Measurements from ENCODE around the gene MACROD2. TPM values are rescaled to one million over a fixed set of nuclear protein-coding genes. Genes with fewer than 3 reads are reported as not detected.

The MACROD2 gene
- total RNA-seq, 4 donors from 2014 or later: 1.8 to 4.8 (median 2.9) TPM

- Histone ChIP-seq H3K4me1 (peaks cover 0 to 11% (median 0%) of the 10 kb centered on the region in 3 donors), H3K36me3 (no peaks in the 10 kb centered on the region), H3K27me3 (no peaks in the 10 kb centered on the region), H3K27ac (no peak overlapping the region), H3K4me3 (no peak overlapping the region), H3K9me3 (peaks cover 0 to 3% (median 0%) of the 10 kb centered on the region in 3 donors)
- TF ChIP-seq CTCF (IDR thresholded peaks at IDR 0.05): no peak
- TF ChIP-seq POLR2A (IDR thresholded peaks at IDR 0.05): no peak
- no peak for DNase-seq
- intact Hi-C loops (cut with DNase I): no loop called here
- WGBS, 2 donors: 79 to 92% methylated on average over 2 of the region's 2 CpGs
These were observed 1890.9 kb downstream of the MACROD2 start for GRCh38 chr20:15886250-15886649.

DNA sequence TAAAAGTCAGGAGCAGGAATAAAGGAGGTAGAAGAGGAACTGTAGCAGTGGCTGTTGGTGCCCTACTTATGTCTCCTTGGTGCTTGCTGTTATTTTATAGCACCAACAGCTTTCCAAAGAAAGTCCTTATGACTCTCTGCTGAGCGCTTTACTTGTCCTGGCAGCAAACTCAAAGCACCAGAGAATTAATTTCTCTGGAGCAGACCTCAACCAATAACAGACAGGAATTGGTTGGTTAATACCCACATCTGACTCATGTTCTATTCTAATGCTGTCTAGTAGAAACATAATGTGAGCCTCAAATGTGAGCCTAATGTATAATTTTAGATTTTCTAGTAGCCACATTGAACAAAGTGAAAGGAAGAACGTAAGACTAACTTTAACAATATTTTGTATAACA lies 1892.1 kb downstream of the MACROD2 start:
- H3K27ac ChIP-seq: no peak overlapping the region
- intact Hi-C loops (cut with DNase I): no loop called here
- no peak for DNase-seq
- H3K27me3 ChIP-seq: no peaks in the 10 kb centered on the region
- H3K36me3 ChIP-seq: no peaks in the 10 kb centered on the region
- no peaks in the 10 kb centered on the region for H3K9me3 ChIP-seq
- no peak overlapping the region for H3K4me3 ChIP-seq
- peaks cover 0 to 11% (median 0%) of the 10 kb centered on the region in 3 donors for H3K4me1 ChIP-seq
- no peak for TF ChIP-seq POLR2A (IDR thresholded peaks at IDR 0.05)
- no peak for TF ChIP-seq CTCF (IDR thresholded peaks at IDR 0.05)
- 84 to 90% methylated on average over 2 of the region's 2 CpGs for WGBS, 2 donors

- Histone ChIP-seq H3K27ac (peak overlapping the region in 1 of 4 donors; percentile 30), H3K4me3 (no peak overlapping the region), H3K27me3 (no peaks in the 10 kb centered on the region), H3K9me3 (no peaks in the 10 kb centered on the region), H3K4me1 (peaks cover 0 to 11% (median 0%) of the 10 kb centered on the region in 3 donors), H3K36me3 (no peaks in the 10 kb centered on the region)
- intact Hi-C loops (cut with DNase I): no loop called here
- WGBS, 2 donors: 37 to 52% methylated on average over 3 of the region's 3 CpGs
- no peak for TF ChIP-seq POLR2A (IDR thresholded peaks at IDR 0.05)
- no peak for TF ChIP-seq CTCF (IDR thresholded peaks at IDR 0.05)
- DNase-seq: no peak
These were observed 1893.7 kb downstream of the MACROD2 start for GRCh38 chr20:15889061-15889460.

GRCh38 chr20:15889514-15890256 lies 1894.4 kb downstream of the MACROD2 start:
- Histone ChIP-seq H3K27me3 (no peaks in the 10 kb centered on the region), H3K9me3 (no peaks in the 10 kb centered on the region), H3K4me3 (no peak overlapping the region), H3K36me3 (no peaks in the 10 kb centered on the region), H3K4me1 (peaks cover 0 to 11% (median 0%) of the 10 kb centered on the region in 3 donors), H3K27ac (peak overlapping the region in 1 of 4 donors; percentile 30)
- DNase-seq: no peak
- no peak for TF ChIP-seq POLR2A (IDR thresholded peaks at IDR 0.05)
- no peak for TF ChIP-seq CTCF (IDR thresholded peaks at IDR 0.05)
- intact Hi-C loops (cut with DNase I): no loop called here

DNA sequence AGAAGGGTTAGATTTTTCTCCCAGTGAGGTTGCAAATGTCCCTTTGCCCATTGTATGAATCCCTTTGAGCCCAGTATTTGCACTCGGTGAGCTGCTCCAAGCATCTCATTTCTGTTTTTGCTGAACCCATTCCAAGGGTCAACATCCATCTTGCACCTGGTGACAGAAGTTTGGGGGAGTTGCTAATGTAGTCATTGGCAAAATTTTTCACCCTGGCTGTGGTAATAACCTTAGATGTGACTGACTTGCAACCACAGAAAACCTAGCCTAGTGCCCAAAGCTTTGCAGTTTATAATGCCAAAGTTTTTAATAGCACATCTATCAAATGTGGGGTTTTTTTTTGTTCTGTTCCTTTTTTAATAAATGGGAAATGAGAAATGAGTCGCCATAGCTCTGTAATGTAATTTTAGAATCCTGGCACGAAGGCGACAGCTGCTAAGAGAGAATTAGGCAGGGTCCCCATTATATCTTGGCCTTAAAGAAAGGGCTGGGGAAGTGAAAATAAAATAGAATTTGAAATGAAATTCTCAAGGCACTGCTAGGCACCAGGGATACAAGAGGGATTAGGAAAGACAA lies 1895.2 kb downstream of the MACROD2 start:
- no peak for DNase-seq
- intact Hi-C loops (cut with DNase I): no loop called here
- TF ChIP-seq CTCF (IDR thresholded peaks at IDR 0.05): no peak
- TF ChIP-seq POLR2A (IDR thresholded peaks at IDR 0.05): no peak
- no peaks in the 10 kb centered on the region for H3K27me3 ChIP-seq
- H3K27ac ChIP-seq: no peak overlapping the region
- no peak overlapping the region for H3K4me3 ChIP-seq
- H3K36me3 ChIP-seq: no peaks in the 10 kb centered on the region
- 49 to 58% methylated on average over 4 of the region's 4 CpGs for WGBS, 2 donors
- peaks cover 0 to 11% (median 0%) of the 10 kb centered on the region in 3 donors for H3K4me1 ChIP-seq
- no peaks in the 10 kb centered on the region for H3K9me3 ChIP-seq
